GM12874 (cell line): ENCODE results near the gene KIAA1328.

ENCODE experiments used
- CTCF ChIP-seq: IDR thresholded peaks from 2 replicates; pipeline ENCODE4 v1.5.1; 2011; ENCODE audit warnings: low read depth, mild to moderate bottlenecking, control low read depth, low read length, moderate library complexity; ENCODE audit not compliant: insufficient read depth

Gene KIAA1328

GRCh38 chr18:36843784-36844183, 14.9 kb downstream of the KIAA1328 start:
- TF ChIP-seq CTCF = no peak

GRCh38 chr18:36848609-36849008, 19.7 kb downstream of the KIAA1328 start:
- no peak for TF ChIP-seq CTCF

- TF ChIP-seq CTCF = no peak
Measured at GRCh38 chr18:36849288-36850006, 20.5 kb downstream of the KIAA1328 start.

GRCh38 chr18:36850527-36851201, 21.7 kb downstream of the KIAA1328 start:
- TF ChIP-seq CTCF = no peak

GRCh38 chr18:36851202-36851590, 22.3 kb downstream of the KIAA1328 start:
- TF ChIP-seq CTCF = no peak

- TF ChIP-seq CTCF = no peak
Measured at GRCh38 chr18:36856815-36857214, 27.9 kb downstream of the KIAA1328 start.

- no peak for TF ChIP-seq CTCF
Measured at GRCh38 chr18:36862182-36862581, 33.3 kb downstream of the KIAA1328 start.
